Rectal smooth muscle tissue (tissue), 1 donor: ENCODE data around the gene HOXC10.

ENCODE experiments used
- H3K27ac ChIP-seq: one replicate; pipeline ENCODE4 v1.7.0; 2013; ENCODE audit warnings: low read depth, low read length, inconsistent platforms
- H3K27me3 ChIP-seq: one replicate; pipeline ENCODE4 v1.7.0; 2013; ENCODE audit warnings: low read length; ENCODE audit not compliant: control insufficient read depth, insufficient read depth
- H3K36me3 ChIP-seq: one replicate; pipeline ENCODE4 v1.7.0; 2013; ENCODE audit warnings: low read length; ENCODE audit not compliant: control insufficient read depth, insufficient read depth
- H3K4me1 ChIP-seq: one replicate; pipeline ENCODE4 v1.7.0; 2013; ENCODE audit warnings: low read length; ENCODE audit not compliant: control insufficient read depth, insufficient read depth
- H3K4me3 ChIP-seq: one replicate; pipeline ENCODE4 v1.7.0; 2013; ENCODE audit warnings: low read length
- H3K9ac ChIP-seq: one replicate; pipeline ENCODE4 v1.7.0; 2013; ENCODE audit warnings: low read length

HOXC10 gene

DNA sequence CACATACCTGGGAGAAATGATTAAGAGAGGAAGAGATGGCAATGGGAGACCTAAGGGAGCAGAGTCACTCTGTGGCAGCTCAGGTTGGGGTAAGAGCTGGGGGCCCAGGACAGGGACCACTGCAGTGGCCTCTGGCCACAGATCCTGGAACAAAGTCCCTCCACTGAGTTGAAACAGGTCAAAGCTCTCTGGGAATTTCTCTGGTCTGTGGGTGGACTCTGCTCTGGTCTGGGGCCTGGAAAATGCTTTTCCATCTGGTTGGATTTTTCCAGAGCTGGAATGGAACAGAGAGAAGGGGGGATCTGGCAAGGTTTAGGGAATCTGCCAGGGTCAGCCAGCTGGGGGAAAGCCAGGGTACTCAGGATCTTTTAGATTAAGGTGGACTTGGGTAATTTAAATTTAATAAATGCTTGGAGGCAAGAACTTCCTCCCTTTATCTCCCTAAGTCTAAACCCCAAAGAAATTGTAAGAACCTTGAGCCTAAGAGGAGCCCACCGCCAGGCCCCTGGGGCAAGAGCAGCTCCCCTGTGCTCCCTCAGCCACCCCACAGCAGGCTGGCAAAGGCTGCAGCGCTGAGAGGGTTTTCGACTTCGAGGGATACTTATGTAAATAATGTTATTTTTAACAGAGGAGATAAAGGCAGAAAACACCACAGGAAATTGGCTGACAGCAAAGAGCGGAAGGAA, 3.7 kb downstream of the HOXC10 start:
- Histone ChIP-seq H3K27me3 (peaks cover 75% of the 10 kb centered on the region), H3K27ac (no peak overlapping the region), H3K4me1 (peaks cover 3% of the 10 kb centered on the region), H3K36me3 (no peaks in the 10 kb centered on the region), H3K9ac (no peak overlapping the region), H3K4me3 (no peak overlapping the region)

GRCh38 chr12:53989227-53990113, 4.5 kb downstream of the HOXC10 start:
- Histone ChIP-seq H3K4me3 (no peak overlapping the region), H3K27me3 (peaks cover 75% of the 10 kb centered on the region), H3K27ac (no peak overlapping the region), H3K4me1 (peaks cover 3% of the 10 kb centered on the region), H3K36me3 (no peaks in the 10 kb centered on the region), H3K9ac (no peak overlapping the region)

DNA sequence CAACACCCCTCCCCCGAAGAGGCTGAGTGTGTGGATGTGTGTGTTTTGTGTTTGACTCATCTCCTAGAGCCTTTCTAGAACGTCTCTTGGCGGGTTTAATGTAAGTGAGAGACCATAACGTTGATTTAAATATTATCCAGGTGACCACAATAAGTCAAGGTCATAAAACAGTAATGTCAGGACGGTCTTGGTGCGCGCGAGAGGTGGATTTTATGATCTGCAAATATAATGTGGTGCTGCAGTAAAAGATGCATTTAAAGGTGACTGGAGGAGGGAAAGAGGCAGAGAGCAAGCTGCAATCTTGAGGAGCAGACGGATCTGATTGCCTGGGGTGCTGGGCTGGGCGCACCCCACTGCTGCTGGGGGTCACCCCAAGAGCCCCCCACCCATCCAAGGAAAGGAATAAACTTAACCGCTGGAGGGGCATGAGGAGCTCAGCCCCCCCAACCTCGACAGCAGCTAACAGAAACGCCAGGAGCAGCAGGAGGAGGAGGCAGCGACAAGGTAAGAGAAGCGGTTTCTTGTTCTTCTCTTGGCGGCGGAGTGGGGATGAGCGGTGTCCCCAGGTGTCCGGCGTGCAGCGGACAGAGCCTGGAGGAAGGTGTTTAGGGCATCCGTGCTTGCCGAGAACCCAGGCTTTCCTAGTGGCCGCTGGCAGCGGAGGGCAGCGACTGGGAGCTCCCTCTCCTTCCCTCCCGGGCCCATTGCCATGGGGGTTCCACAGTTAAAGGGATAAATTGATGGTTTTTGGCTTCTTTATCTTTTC, 5.5 kb downstream of the HOXC10 start:
- Histone ChIP-seq H3K27me3 (peaks cover 80% of the 10 kb centered on the region), H3K4me3 (no peak overlapping the region), H3K9ac (no peak overlapping the region), H3K36me3 (no peaks in the 10 kb centered on the region), H3K27ac (no peak overlapping the region), H3K4me1 (no peaks in the 10 kb centered on the region)

DNA sequence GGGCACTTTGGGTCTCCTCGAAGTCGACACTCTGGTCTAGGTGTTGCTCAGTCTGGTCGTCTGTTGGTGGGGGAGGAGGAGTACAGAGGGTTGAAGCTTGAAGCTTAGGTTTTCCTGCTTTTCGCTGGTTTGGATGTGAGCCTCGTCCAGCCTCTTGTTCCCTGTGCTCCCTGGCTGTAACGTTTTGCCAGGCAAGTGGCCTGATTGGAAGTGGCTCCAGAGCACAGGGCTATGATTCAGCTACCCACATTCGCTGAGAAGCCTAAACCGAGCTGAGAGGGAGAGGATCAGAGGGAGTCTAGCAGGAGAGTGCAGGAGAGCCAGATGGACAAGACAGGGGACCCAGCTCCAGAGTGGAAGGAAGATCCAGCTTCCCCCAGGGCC, 6.1 kb downstream of the HOXC10 start:
- Histone ChIP-seq H3K9ac (no peak overlapping the region), H3K4me1 (no peaks in the 10 kb centered on the region), H3K36me3 (no peaks in the 10 kb centered on the region), H3K27ac (no peak overlapping the region), H3K27me3 (peaks cover 78% of the 10 kb centered on the region), H3K4me3 (no peak overlapping the region)

DNA sequence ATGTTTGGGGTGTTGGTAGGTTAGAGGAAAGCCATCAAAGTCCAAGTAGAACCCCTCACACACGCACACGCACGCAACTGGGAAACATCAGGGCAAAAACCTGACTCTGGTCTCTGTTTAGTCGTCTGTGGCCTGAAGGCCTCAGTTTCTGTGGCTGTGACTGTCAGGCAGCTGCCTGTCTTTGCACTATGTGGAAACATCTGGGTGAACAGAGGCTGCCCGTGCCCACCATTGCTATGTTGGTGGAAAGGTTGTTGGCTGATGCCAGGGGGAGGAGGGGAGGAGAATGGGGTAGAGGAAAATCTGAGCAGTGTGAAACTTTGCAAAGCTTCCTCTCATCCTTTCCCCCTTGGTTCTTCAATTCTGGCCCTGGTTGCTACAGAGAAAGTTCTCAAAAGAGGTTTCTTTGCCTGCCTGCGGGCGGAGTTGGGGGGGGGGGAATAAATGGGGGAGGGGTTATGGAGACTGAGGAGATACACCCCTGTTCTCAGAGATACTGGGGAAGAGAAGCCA, 7.5 kb downstream of the HOXC10 start:
- Histone ChIP-seq H3K27me3 (peaks cover 82% of the 10 kb centered on the region), H3K4me3 (no peak overlapping the region), H3K9ac (no peak overlapping the region), H3K4me1 (no peaks in the 10 kb centered on the region), H3K27ac (no peak overlapping the region), H3K36me3 (no peaks in the 10 kb centered on the region)

DNA sequence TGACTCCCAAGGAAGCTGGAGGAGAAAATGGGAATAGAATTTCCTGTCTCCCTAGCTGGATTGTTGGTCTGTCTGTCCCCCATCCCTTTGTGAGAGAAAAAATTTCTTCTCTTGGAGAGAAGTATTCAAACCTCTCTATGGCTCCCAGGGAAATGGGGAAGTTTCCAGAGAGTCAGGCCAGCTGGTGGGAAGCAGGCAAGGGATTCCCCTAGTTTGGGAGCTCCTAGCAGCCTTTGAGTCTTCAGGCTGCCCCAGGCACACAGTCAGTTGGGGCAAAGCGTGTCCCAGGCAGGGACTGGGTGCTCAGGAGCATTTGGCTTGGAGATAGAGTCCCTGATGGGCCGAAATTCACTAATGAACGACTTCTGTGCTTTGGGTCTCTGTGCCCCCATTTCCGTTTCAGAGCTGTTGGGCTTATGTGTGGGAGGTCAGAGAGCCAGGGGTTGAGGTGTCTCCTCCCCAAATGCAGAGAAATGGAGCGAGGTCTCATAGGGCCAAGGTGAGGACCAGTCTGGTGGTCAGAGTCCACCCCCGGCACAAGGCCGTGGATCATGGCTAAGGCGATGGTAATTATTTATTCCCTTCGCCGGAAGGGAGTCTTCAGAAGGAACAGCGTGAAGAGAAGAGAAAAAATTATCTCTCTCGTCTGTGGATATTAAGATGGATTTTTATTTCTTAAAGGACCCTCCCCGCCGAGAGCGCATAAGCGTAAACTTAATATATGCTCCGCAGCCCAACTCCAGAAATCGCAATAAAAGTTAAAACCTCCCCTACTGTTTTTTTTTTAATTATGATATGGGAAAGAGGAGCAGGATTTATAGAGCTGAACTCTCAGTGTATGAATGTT, 8.4 kb downstream of the HOXC10 start:
- Histone ChIP-seq H3K27me3 (peaks cover 83% of the 10 kb centered on the region), H3K27ac (no peak overlapping the region), H3K4me1 (no peaks in the 10 kb centered on the region), H3K36me3 (no peaks in the 10 kb centered on the region), H3K9ac (no peak overlapping the region), H3K4me3 (no peak overlapping the region)

DNA sequence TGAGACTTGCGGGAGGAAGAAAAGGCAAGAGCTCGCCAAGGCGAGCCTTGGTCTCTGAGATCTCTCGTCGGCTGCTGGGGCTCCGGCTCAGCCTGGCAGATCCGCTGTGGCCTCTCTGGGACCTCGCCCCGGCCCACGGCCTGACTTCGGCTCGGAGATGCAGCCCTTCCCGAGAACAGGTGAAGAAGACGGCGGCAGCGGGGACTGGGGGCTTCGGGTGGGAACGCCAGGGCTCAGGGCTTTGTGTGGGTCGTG, 9.0 kb downstream of the HOXC10 start:
- no peak overlapping the region for H3K27ac ChIP-seq
- H3K4me3 ChIP-seq = no peak overlapping the region
- no peaks in the 10 kb centered on the region for H3K4me1 ChIP-seq
- no peaks in the 10 kb centered on the region for H3K36me3 ChIP-seq
- peaks cover 83% of the 10 kb centered on the region for H3K27me3 ChIP-seq
- H3K9ac ChIP-seq = no peak overlapping the region

GRCh38 chr12:53994264-53995001, 9.5 kb downstream of the HOXC10 start:
- no peaks in the 10 kb centered on the region for H3K4me1 ChIP-seq
- H3K36me3 ChIP-seq = no peaks in the 10 kb centered on the region
- H3K27me3 ChIP-seq = peaks cover 81% of the 10 kb centered on the region
- no peak overlapping the region for H3K4me3 ChIP-seq
- no peak overlapping the region for H3K9ac ChIP-seq
- H3K27ac ChIP-seq = no peak overlapping the region

DNA sequence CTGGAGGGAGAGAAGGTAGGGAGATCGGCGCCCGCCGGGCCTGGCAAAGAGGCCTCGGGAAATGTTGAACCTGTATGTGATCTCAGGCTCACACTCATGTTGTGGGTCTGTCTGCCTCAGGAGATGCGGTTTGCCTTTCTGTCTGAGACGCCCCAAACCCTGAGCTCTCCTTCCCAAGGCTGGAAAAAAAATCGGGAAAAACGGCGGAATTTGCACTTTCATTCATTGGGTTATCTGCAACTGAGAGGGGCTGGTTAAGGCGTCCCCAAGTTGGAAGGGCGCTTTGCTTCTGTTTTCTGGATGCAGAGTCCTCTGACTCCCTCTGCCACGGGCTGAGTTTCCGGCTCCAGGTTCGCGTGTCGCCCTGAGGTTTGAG, 10.0 kb downstream of the HOXC10 start:
- Histone ChIP-seq H3K27me3 (peaks cover 81% of the 10 kb centered on the region), H3K4me3 (peak overlapping the region; percentile 60), H3K9ac (no peak overlapping the region), H3K36me3 (no peaks in the 10 kb centered on the region), H3K4me1 (no peaks in the 10 kb centered on the region), H3K27ac (no peak overlapping the region)

GRCh38 chr12:53995378-53996239, 10.7 kb downstream of the HOXC10 start:
- H3K4me1 ChIP-seq = no peaks in the 10 kb centered on the region
- no peak overlapping the region for H3K27ac ChIP-seq
- peaks cover 83% of the 10 kb centered on the region for H3K27me3 ChIP-seq
- H3K36me3 ChIP-seq = no peaks in the 10 kb centered on the region
- peak overlapping the region; percentile 60 for H3K4me3 ChIP-seq
- H3K9ac ChIP-seq = no peak overlapping the region
